Activated T-cell treated with anti-CD3 and anti-CD28 coated beads, Interleukin-2, amount 50 U/mL, for 1 hour (primary cell): Measurements from ENCODE around the gene TRIO.

Experiments
- DNase-seq: peaks from one replicate; pipeline ENCODE4 v3.0.0-alpha.2; 2020

Gene TRIO

GRCh38 chr5:14231156-14231555 lies 88.0 kb downstream of the TRIO start:
- DNase-seq: no peak

GRCh38 chr5:14231890-14232289 lies 88.7 kb downstream of the TRIO start:
- no peak for DNase-seq

GRCh38 chr5:14234204-14234603 lies 91.1 kb downstream of the TRIO start:
- no peak for DNase-seq

GRCh38 chr5:14235872-14236271 lies 92.7 kb downstream of the TRIO start:
- DNase-seq: no peak

- DNase-seq: no peak
Observed at GRCh38 chr5:14236757-14237156, 93.6 kb downstream of the TRIO start.

GRCh38 chr5:14237317-14238086 lies 94.4 kb downstream of the TRIO start:
- no peak for DNase-seq

- DNase-seq: no peak
Observed at GRCh38 chr5:14238272-14238671, 95.1 kb downstream of the TRIO start.

GRCh38 chr5:14239404-14239803 lies 96.3 kb downstream of the TRIO start:
- no peak for DNase-seq

- DNase-seq: no peak
Observed at GRCh38 chr5:14239951-14240350, 96.8 kb downstream of the TRIO start.

- DNase-seq: no peak
Observed at GRCh38 chr5:14240359-14240758, 97.2 kb downstream of the TRIO start.

- DNase-seq: no peak
Observed at GRCh38 chr5:14241141-14241540, 98.0 kb downstream of the TRIO start.

GRCh38 chr5:14242447-14242846 lies 99.3 kb downstream of the TRIO start:
- DNase-seq: no peak

GRCh38 chr5:14242871-14243383 lies 99.8 kb downstream of the TRIO start:
- DNase-seq: no peak

- no peak for DNase-seq
Observed at GRCh38 chr5:14243766-14244165, 100.6 kb downstream of the TRIO start.

GRCh38 chr5:14244721-14245120 lies 101.6 kb downstream of the TRIO start:
- no peak for DNase-seq

GRCh38 chr5:14245132-14245925 lies 102.2 kb downstream of the TRIO start:
- no peak for DNase-seq

GRCh38 chr5:14246350-14247053 lies 103.4 kb downstream of the TRIO start:
- DNase-seq: no peak

GRCh38 chr5:14247054-14247386 lies 103.9 kb downstream of the TRIO start:
- no peak for DNase-seq

- DNase-seq: no peak
Observed at GRCh38 chr5:14249258-14250082, 106.3 kb downstream of the TRIO start.

- DNase-seq: no peak
Observed at GRCh38 chr5:14250084-14250695, 107.0 kb downstream of the TRIO start.

- DNase-seq: no peak
Observed at GRCh38 chr5:14250748-14251701, 107.9 kb downstream of the TRIO start.
